HUES64 (cell line): ENCODE results near the gene CD200R1. TPM values are rescaled to one million over a fixed set of nuclear protein-coding genes. Genes with fewer than 3 reads are reported as not detected.

Source experiments
- H3K27ac ChIP-seq: 2 replicates; pipeline ENCODE4 v1.7.0; 2013; ENCODE audit warnings: low read depth, low read length, inconsistent platforms
- H3K27me3 ChIP-seq: 2 replicates; pipeline ENCODE4 v1.6.1; 2013; ENCODE audit warnings: mild to moderate bottlenecking, low read length; ENCODE audit not compliant: insufficient read depth
- H3K36me3 ChIP-seq: 2 replicates; pipeline ENCODE4 v1.6.1; 2013; ENCODE audit warnings: mild to moderate bottlenecking, low read length; ENCODE audit not compliant: insufficient read depth
- H3K4me1 ChIP-seq: 2 replicates; pipeline ENCODE4 v1.6.1; 2013; ENCODE audit warnings: mild to moderate bottlenecking, low read length, moderate library complexity; ENCODE audit not compliant: insufficient read depth
- H3K4me3 ChIP-seq: 2 replicates; pipeline ENCODE4 v1.5.1; 2013; ENCODE audit warnings: mild to moderate bottlenecking, low read length, moderate library complexity
- H3K9ac ChIP-seq: 2 replicates; pipeline ENCODE4 v1.6.1; 2013; ENCODE audit warnings: mild to moderate bottlenecking, low read depth, low read length
- H3K9me3 ChIP-seq: 2 replicates; pipeline ENCODE4 v1.6.1; 2013; ENCODE audit warnings: low read depth, low read length; ENCODE audit not compliant: insufficient read depth
- WGBS: fragments of 150-250, 120-280 bp; methylation state at CpG from one replicate; pipeline ENCODE4 v1.1.7; 2013; ENCODE audit warnings: missing lambda C conversion rate; 5-methylcytosine and 5-hydroxymethylcytosine counted together
- polyA plus RNA-seq, 2 experiments: library from polyadenylated mRNA; stranded (reverse); fragments of 50-300 nt; gene quantifications; one replicate each; pipeline ENCODE4 v1.2.3, GENCODE V29; 2013

CD200R1 gene, protein sequence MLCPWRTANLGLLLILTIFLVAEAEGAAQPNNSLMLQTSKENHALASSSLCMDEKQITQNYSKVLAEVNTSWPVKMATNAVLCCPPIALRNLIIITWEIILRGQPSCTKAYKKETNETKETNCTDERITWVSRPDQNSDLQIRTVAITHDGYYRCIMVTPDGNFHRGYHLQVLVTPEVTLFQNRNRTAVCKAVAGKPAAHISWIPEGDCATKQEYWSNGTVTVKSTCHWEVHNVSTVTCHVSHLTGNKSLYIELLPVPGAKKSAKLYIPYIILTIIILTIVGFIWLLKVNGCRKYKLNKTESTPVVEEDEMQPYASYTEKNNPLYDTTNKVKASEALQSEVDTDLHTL
- 0.15 TPM for polyA plus RNA-seq (2013, experiment 1 of 2)
- 0.19 TPM for polyA plus RNA-seq (2013, experiment 2 of 2)

GRCh38 chr3:112974894-112975293, at the start of gene CD200R1:
Gene CD200R1, minus strand, starts transcription at chr3:112975103. Its CDS starts 246 bp downstream, at chr3:112974857.
- WGBS, result 92% methylated on average over 5 of the region's 5 CpGs
- Histone ChIP-seq H3K4me3 (no peak within 1 kb of the TSS), H3K27me3 (no peaks in the 10 kb centered on the region), H3K27ac (no peak within 1 kb of the TSS), H3K36me3 (no peaks in the 10 kb centered on the region), H3K4me1 (no peaks in the 10 kb centered on the region), H3K9me3 (no peaks in the 10 kb centered on the region), H3K9ac (no peak within 1 kb of the TSS)

GRCh38 chr3:113021471-113021870, 46.6 kb upstream of the CD200R1 start:
- 86% methylated on average over 2 of the region's 2 CpGs for WGBS
- Histone ChIP-seq H3K9ac (no peak overlapping the region), H3K36me3 (peaks cover 13% of the 10 kb centered on the region), H3K9me3 (no peaks in the 10 kb centered on the region), H3K27ac (no peak overlapping the region), H3K4me1 (peaks cover 9% of the 10 kb centered on the region), H3K27me3 (no peaks in the 10 kb centered on the region), H3K4me3 (no peak overlapping the region)

GRCh38 chr3:113019182-113020137, 44.6 kb upstream of the CD200R1 start:
- Histone ChIP-seq H3K36me3 (peaks cover 33% of the 10 kb centered on the region), H3K4me1 (peaks cover 9% of the 10 kb centered on the region), H3K9me3 (no peaks in the 10 kb centered on the region), H3K4me3 (peak overlapping the region; percentile 88), H3K9ac (peak overlapping the region; percentile 86), H3K27ac (peak overlapping the region; percentile 88), H3K27me3 (no peaks in the 10 kb centered on the region)
- WGBS, result 7% methylated on average over 63 of the region's 63 CpGs

DNA sequence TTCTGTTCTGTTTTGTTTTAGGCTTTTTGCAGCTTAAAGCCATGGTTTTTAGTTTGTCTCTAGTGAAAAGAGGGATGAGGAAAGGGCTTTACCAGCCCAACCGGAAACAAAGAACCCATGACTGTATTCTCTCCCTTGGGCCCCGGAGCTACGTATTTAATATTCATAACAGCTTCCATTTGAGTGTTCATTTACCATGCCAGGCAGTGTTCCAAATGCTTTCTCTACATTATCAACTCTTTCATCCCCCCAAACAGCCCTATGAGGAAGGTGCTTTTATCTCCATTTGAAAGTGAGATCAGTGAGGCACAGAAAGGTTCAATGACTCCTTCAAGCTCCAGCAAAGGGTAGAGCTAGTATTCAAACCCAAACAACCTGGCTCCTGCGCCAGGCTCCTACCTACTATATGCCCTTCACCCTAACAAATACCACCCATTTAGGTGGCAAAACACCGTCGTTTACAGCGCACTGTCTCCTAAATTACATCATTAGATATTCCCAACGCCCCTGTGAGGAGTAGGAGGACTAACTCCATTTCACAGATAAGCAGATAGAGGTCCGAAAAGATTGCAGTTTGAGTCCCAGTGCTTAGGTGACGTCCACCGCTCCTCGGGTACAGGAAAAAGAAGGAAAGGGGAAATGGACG, 43.8 kb upstream of the CD200R1 start:
- Histone ChIP-seq H3K36me3 (peaks cover 40% of the 10 kb centered on the region), H3K9ac (peak overlapping the region; percentile 86), H3K27ac (peak overlapping the region; percentile 88), H3K9me3 (no peaks in the 10 kb centered on the region), H3K4me1 (peaks cover 9% of the 10 kb centered on the region), H3K4me3 (peak overlapping the region; percentile 88), H3K27me3 (no peaks in the 10 kb centered on the region)
- 9% methylated on average over 13 of the region's 13 CpGs for WGBS

GRCh38 chr3:113013593-113013992, 38.7 kb upstream of the CD200R1 start:
- peaks cover 6% of the 10 kb centered on the region; the same call in 1 of the 2 replicates for H3K4me1 ChIP-seq
- no peak overlapping the region for H3K4me3 ChIP-seq
- peaks cover 90% of the 10 kb centered on the region for H3K36me3 ChIP-seq
- H3K9ac ChIP-seq, result no peak overlapping the region
- no peaks in the 10 kb centered on the region for H3K9me3 ChIP-seq
- no peak overlapping the region for H3K27ac ChIP-seq
- H3K27me3 ChIP-seq, result no peaks in the 10 kb centered on the region

- Histone ChIP-seq H3K36me3 (peaks cover 100% of the 10 kb centered on the region), H3K27me3 (no peaks in the 10 kb centered on the region), H3K4me1 (no peaks in the 10 kb centered on the region), H3K4me3 (no peak overlapping the region), H3K27ac (no peak overlapping the region), H3K9ac (no peak overlapping the region), H3K9me3 (no peaks in the 10 kb centered on the region)
- 96% methylated on average over 3 of the region's 3 CpGs for WGBS
Measured at GRCh38 chr3:113008117-113008516, 33.2 kb upstream of the CD200R1 start.

DNA sequence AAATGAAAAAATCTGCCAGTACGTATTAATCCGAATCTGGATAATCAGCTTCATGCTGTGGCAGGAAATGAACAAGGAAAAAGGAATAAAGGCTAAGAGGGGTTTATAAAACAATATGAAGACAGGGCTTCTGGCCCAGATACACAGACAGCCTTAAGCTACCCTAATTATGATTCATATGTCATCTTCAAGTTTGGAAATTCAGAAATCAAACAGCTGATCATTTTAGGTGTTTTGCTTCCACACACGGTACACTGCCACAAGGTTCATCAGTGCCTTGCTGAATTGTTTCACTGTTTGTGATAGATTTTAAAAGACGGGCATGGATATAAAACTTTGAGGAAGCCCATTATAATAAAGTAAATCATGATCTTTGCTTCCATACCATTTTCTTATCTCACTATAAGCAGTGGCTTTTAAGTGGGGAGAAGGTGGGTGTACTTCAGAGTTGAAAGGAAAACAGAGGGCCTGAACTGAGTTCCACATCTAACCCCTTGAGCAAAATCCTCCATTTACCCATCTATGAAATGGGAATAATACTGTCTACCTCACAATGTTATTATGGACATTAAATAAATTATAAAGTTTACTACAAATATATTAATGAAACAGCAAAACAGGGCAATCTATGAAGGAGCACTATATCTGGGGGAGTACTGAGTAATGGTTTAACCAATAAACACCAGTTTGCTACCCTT, 31.6 kb upstream of the CD200R1 start:
- 97% methylated on average over 4 of the region's 4 CpGs for WGBS
- no peak overlapping the region for H3K27ac ChIP-seq
- H3K36me3 ChIP-seq, result peaks cover 100% of the 10 kb centered on the region
- H3K9ac ChIP-seq, result no peak overlapping the region
- H3K9me3 ChIP-seq, result no peaks in the 10 kb centered on the region
- H3K4me3 ChIP-seq, result no peak overlapping the region
- 0 out of 2 replicates have a peak, but pooled peaks cover 5% of the 10 kb centered on the region for H3K4me1 ChIP-seq
- H3K27me3 ChIP-seq, result no peaks in the 10 kb centered on the region

- Histone ChIP-seq H3K9ac (no peak overlapping the region), H3K27ac (no peak overlapping the region), H3K9me3 (no peaks in the 10 kb centered on the region), H3K4me1 (0 out of 2 replicates have a peak, but pooled peaks cover 5% of the 10 kb centered on the region), H3K36me3 (peaks cover 100% of the 10 kb centered on the region), H3K27me3 (no peaks in the 10 kb centered on the region), H3K4me3 (no peak overlapping the region)
- 88% methylated on average over 7 of the region's 7 CpGs for WGBS
Measured at GRCh38 chr3:113005611-113006010, 30.7 kb upstream of the CD200R1 start.

DNA sequence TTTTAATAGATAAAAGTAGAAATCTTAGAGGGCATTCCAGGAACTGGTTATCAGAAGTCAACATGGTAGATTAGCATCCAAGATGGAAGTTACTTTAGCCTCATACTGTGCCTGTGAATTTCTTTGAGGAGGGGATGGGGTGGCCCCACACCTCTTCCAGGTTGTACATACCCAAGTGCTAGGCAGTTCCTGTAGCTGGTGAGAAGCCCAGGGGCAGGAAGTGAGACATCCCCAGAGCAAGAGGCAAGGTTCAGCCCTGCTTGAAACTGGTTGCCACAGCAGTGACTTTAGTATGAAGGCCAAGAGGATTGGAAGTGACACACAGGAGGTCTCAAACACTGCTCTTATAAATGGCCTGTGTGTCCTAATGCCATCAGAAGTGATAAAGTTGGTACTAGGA, 27.8 kb upstream of the CD200R1 start:
- Histone ChIP-seq H3K4me3 (no peak overlapping the region), H3K9ac (no peak overlapping the region), H3K9me3 (no peaks in the 10 kb centered on the region), H3K36me3 (peaks cover 99% of the 10 kb centered on the region), H3K4me1 (0 out of 2 replicates have a peak, but pooled peaks cover 5% of the 10 kb centered on the region), H3K27me3 (no peaks in the 10 kb centered on the region), H3K27ac (no peak overlapping the region)

- no peak overlapping the region for H3K9ac ChIP-seq
- no peaks in the 10 kb centered on the region for H3K9me3 ChIP-seq
- no peaks in the 10 kb centered on the region for H3K27me3 ChIP-seq
- H3K36me3 ChIP-seq, result peaks cover 99% of the 10 kb centered on the region
- H3K27ac ChIP-seq, result no peak overlapping the region
- no peak overlapping the region for H3K4me3 ChIP-seq
- 0 out of 2 replicates have a peak, but pooled peaks cover 5% of the 10 kb centered on the region for H3K4me1 ChIP-seq
Measured at GRCh38 chr3:113002037-113002436, 27.1 kb upstream of the CD200R1 start.
